GM10847 (cell line): ENCODE measurements around the gene IL17RD.

ENCODE experiments used
- POLR2A ChIP-seq: IDR thresholded peaks from 2 replicates; pipeline ENCODE4 v1.6.1; 2011; ENCODE audit not compliant: insufficient read length; ENCODE audit errors: extremely low read depth

IL17RD gene

GRCh38 chr3:57164217-57164656 lies 916 bp downstream of the IL17RD start:
- no peak for TF ChIP-seq POLR2A

- no peak for TF ChIP-seq POLR2A
Observed at GRCh38 chr3:57163751-57164150, 1.4 kb downstream of the IL17RD start.

GRCh38 chr3:57161915-57162314 lies 3.2 kb downstream of the IL17RD start:
- no peak for TF ChIP-seq POLR2A

- no peak for TF ChIP-seq POLR2A
Observed at GRCh38 chr3:57160765-57161538, 4.2 kb downstream of the IL17RD start.

- no peak for TF ChIP-seq POLR2A
Observed at GRCh38 chr3:57160076-57160764, 4.9 kb downstream of the IL17RD start.

GRCh38 chr3:57158813-57159738 lies 6.1 kb downstream of the IL17RD start:
- no peak for TF ChIP-seq POLR2A

GRCh38 chr3:57158325-57158724 lies 6.8 kb downstream of the IL17RD start:
- no peak for TF ChIP-seq POLR2A

GRCh38 chr3:57157545-57157944 lies 7.6 kb downstream of the IL17RD start:
- TF ChIP-seq POLR2A: no peak

GRCh38 chr3:57155310-57155643 lies 9.9 kb downstream of the IL17RD start:
- TF ChIP-seq POLR2A: no peak

GRCh38 chr3:57154470-57155309 lies 10.5 kb downstream of the IL17RD start:
- no peak for TF ChIP-seq POLR2A

GRCh38 chr3:57152151-57153143 lies 12.7 kb downstream of the IL17RD start:
- no peak for TF ChIP-seq POLR2A

- TF ChIP-seq POLR2A: no peak
Observed at GRCh38 chr3:57151749-57152148, 13.4 kb downstream of the IL17RD start.

- no peak for TF ChIP-seq POLR2A
Observed at GRCh38 chr3:57151021-57151449, 14.1 kb downstream of the IL17RD start.
